Glomerular visceral epithelial cell (primary cell): ENCODE data around the gene HEATR5A.

ENCODE experiments used
- DNase-seq: peaks from one replicate; pipeline ENCODE4 v3.0.0-alpha.2; 2016; ENCODE audit errors: extremely low spot score

HEATR5A gene

GRCh38 chr14:31426663-31427062 lies 6.3 kb upstream of the HEATR5A start:
- DNase-seq: no peak

GRCh38 chr14:31425905-31426304 lies 5.6 kb upstream of the HEATR5A start:
- DNase-seq: no peak

- no peak for DNase-seq
Observed at GRCh38 chr14:31421200-31421599, 850 bp upstream of the HEATR5A start.

DNA sequence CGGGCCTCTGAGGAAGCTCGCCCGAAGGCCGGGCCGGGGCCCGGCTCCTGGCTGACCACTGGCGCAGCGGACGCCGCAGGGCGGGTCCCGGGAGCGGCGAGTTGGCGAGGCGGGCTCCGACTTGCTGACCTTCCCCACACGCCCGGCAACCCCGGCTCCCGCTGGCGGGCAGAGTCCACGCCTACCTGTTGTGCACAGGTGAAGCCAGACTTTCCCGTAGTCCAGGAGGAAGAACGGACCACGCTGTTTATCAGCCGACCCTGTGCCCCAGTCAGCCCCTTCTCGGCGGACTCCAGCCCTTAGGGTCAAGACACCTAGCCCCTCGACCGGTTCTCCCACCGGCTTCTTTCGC lies 407 bp downstream of the HEATR5A start:
- DNase-seq: peak; percentile 75

DNA sequence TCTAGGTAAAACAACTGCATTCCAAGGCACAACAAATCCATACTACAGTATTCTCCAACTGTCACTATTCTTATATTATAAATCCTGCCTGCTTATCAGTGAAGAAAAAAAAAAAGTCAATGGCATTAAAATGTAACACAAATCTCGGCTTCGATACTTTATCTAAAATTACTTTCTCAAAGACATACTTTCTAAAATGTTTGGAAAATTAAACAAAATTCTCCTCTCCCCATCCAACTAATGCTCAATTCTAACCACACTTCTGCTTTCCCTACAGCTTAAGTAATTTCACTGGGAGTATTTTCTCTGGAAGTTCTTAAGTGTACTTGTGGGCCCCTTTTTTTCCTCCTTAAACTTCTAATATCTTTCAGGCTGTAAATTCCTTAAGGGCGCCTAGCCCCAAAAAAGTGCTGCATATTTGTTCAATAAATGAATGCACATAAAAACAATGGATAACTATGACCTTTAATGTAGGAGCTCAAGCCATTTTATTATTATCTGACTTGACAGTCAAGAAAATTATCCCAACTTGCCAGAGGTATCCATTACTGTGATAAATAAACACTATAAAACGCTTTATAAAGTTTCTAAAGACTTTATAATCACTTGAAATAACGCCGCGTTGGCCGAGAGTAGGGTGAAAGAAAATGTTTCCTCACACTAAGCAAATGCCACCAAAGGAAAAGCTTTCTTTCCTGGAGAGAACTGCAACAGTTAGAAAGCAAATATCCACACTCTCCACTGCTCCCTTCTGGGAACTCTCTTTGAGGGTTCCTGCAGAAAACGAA lies 977 bp downstream of the HEATR5A start:
- peak; percentile 3 for DNase-seq

DNA sequence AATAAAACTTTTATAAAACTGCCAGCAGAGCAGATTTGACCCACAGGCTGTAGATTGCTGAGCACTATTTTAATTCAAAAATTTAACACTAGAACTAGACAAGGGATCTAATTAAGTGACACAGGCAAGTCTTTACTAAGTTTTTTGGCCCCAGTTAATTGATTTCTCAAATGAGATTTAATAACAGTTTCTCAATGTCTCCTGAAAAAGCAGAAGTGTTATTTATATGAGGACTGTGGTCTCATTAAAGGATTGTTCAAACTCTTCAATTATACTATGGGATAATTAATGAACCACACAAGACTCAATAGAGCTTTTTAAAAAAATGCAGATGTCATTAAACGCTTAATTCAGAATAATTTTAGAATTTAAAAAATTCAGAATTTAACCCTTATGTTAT lies 1.9 kb downstream of the HEATR5A start:
- DNase-seq: no peak

DNA sequence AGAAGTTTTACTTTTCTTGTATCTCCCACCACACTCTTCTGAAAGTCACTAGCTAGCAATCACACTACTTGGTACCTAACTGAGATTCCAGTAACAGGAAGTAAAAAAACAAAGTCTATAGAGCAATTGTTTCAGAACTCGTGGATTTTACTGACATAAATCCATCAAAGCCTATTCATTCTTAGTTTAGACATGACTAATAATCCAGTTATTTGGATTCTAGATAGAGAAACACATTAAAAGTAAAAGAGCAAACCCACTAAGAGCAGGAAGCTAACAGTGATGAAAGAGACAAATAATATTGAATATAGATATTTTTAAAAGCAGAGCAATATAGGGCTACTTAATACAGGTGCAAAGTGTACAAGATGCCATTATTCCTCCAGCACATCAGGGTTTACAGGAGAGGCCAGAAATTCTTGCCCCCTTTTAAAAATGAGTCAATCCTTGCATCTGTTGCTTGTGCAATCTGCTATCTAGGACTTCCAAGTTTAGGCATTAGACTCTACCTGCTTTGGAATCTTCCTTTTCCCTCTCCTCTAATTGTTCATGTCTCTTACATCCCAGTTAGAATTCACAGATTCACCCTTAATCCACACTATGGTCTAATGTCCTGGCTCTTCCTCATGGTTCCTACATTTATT lies 6.0 kb downstream of the HEATR5A start:
- DNase-seq: peak; percentile 4

- DNase-seq: no peak
Observed at GRCh38 chr14:31411218-31411727, 9.1 kb downstream of the HEATR5A start.

GRCh38 chr14:31410048-31410650 lies 10.2 kb downstream of the HEATR5A start:
- DNase-seq: no peak

- no peak for DNase-seq
Observed at GRCh38 chr14:31408421-31408820, 11.9 kb downstream of the HEATR5A start.

DNA sequence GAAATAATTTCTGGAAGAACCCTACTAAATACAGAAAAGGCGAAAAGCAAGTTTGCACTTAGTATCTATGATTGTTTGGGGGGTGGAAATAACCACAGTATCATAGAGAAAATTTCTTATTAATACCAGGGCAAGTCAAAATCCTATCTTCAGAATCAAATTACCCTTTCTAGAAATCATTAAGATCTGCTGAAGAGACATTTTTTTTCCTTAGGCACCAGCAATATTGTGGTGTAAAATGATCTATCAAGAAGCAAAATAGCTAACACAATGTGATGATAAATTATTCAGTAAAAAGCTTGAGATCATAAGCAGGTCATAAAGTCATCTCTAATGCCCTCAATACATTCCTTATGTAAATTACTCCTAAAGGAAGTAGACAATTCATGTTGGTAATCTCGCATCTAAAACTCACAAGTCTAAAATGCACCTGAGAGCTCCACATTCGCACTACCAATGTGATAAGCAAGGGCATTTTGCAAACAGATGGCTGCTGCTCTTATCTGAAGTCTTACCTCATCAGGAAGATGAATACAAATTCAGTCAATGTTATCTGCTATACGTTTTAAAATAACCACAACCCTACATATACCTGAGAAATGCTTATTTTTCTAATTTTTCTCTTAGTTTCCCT lies 14.6 kb downstream of the HEATR5A start:
- DNase-seq: no peak

- DNase-seq: no peak
Observed at GRCh38 chr14:31405106-31405505, 15.2 kb downstream of the HEATR5A start.

DNA sequence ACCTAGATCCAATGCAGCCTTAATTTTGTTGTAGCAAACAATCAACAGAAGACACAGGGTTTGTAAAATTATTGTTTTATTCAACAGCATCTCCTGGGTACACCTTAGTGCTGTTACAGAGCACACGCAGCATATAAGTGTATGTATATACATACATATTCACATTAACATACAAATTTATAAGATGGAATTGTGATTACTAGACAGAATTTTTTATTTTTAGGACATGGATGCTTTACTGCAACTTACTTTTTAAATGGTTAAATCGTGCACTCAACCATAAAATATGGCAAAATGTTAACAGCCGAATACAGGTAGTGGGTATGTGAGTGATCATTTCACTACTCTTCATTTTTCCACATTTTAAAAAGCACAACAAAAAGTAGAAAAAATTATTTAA lies 16.6 kb downstream of the HEATR5A start:
- DNase-seq: no peak

- DNase-seq: no peak
Observed at GRCh38 chr14:31402764-31403439, 17.4 kb downstream of the HEATR5A start.

DNA sequence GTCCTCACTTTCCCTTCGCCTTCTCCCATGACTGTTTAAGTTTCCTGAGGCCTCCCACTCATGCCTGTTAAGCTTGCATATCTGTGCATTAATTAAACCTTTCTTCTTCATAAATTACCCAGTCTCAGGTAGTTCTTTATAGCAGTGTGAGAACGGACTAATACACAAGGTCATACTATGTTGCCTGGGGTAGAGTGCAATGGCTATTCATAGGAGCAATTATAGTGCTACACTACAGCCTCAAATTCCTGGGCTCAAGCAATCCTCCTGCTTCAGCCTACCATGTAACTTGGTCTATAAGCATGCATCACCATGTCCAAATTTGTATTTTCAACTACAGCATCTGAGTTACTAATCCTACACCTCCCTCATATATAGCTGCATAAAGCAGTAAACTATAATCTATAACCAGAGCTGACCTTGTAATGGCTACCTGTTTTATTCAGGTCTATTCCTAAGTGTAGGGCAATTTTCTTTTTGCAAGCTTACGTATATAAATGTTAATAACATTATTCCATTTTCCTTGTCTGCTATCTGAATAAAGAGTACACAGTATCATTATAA lies 18.9 kb downstream of the HEATR5A start:
- DNase-seq: no peak

- DNase-seq: no peak
Observed at GRCh38 chr14:31400031-31400638, 20.2 kb downstream of the HEATR5A start.

DNA sequence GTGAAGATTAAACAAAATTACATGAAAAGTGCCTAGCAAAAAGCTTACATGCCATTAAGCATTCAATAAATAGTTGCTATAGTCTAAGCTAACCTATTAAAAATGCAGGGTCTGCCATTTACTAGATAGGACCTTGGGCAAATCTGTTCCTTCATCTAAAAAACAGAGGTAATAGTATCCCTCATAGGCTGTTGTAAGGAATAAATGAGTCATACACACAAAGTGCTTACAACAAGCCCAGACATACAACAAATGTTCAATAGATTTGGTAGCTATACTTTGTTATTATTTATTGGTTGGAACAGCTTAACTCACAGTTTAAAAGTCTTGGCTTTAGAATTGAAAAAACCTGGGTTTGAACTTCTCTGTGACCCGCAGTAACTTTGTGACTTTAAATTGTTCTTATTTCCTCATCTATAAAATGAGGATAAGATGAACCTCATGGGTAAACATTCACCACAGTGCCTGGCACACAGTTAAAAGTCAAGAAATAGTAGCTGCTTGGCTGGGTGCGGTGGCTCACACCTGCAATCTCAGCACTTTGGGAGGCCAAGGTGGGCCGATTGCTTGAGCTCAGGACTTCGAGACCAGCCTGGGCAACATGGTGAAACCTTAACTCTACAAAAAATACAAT lies 24.7 kb downstream of the HEATR5A start:
- DNase-seq: no peak

GRCh38 chr14:31395119-31395518 lies 25.2 kb downstream of the HEATR5A start:
- no peak for DNase-seq

DNA sequence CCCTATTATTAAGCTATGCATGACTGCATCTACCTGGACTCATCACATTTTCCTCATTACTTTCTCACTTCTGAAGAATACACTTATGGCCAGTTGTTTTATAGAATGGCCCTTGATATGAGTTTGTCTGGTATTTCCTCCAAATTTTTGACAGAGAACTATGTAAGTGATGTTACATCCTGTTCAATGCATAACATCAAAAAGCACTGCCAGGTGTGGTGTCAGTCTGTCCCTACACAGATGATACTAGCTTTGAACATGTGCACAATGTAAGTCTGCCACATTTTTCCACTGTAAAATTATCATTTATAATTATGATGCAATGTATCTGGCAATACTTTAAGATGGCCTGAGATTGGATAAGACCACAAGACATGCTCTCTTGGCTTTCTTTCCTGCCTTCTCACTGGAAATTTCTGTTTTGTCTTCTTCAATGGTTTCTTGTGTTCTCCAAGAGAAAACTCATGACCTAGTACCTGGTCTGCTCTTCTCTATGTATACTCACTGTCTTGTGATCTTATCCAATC lies 28.3 kb downstream of the HEATR5A start:
- no peak for DNase-seq

DNA sequence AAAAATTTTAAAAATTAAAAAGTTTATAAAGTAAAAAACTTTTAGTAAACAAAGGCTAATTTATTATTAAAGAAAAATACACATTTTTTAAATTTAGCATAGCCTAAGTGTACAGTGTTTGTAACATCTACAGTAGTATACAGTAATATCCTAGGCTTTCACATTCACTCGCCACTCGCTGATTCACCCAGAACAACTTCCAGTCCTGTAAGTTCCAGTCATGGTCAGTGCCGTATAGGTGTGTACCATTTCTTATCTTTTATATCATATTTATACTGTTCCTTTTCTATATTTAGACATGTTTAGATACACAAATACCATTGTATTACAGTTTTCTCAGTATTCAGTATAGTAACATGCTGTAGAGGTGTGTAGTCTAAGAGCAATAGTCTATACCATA lies 28.9 kb downstream of the HEATR5A start:
- DNase-seq: no peak
